GM23338 (cell line): ENCODE results near the gene SHB. TPM values are rescaled to one million over a fixed set of nuclear protein-coding genes. Genes with fewer than 3 reads are reported as not detected.

Experiments
- ATAC-seq: fragments of 200-7000 bp; cut with Tn5 transposase; 3 replicates; pipeline ENCODE4 v1.9.1; 2020
- DNase-seq: peaks from one replicate; pipeline ENCODE4 v3.0.0-alpha.2; 2015; ENCODE audit warnings: low spot score
- H2AFZ ChIP-seq: fragments of 200-600 bp; sonication (generic); 2 replicates; pipeline ENCODE4 v1.8.0; 2016; ENCODE audit warnings: antibody characterized with exemption, mild to moderate bottlenecking, moderate library complexity
- H3F3A ChIP-seq: fragments of 200-600 bp; sonication (generic); replicated peaks from 2 replicates; pipeline ENCODE4 v1.8.0; 2017; ENCODE audit warnings: antibody characterized with exemption, mixed run types, low read depth
- H3K27ac ChIP-seq: fragments of 200-600 bp; sonication (generic); 2 replicates; pipeline ENCODE4 v1.6.1; 2016; ENCODE audit warnings: low read depth
- H3K27me3 ChIP-seq: fragments of 200-600 bp; sonication (generic); 2 replicates; pipeline ENCODE4 v1.8.0; 2016; ENCODE audit warnings: mild to moderate bottlenecking, mixed run types, moderate library complexity; ENCODE audit not compliant: insufficient read depth
- H3K36me3 ChIP-seq: fragments of 200-600 bp; sonication (generic); 2 replicates; pipeline ENCODE4 v1.8.0; 2016; ENCODE audit warnings: mild to moderate bottlenecking; ENCODE audit not compliant: insufficient read depth
- H3K4me1 ChIP-seq: fragments of 200-600 bp; sonication (generic); 2 replicates; pipeline ENCODE4 v1.8.0; 2016; ENCODE audit warnings: mild to moderate bottlenecking, moderate library complexity; ENCODE audit not compliant: insufficient read depth
- H3K4me2 ChIP-seq: fragments of 200-600 bp; sonication (generic); 2 replicates; pipeline ENCODE4 v1.7.1; 2017; ENCODE audit warnings: mixed run types
- H3K4me3 ChIP-seq: fragments of 200-600 bp; sonication (generic); 2 replicates; pipeline ENCODE4 v1.6.1; 2016; ENCODE audit warnings: mixed run types
- H3K79me2 ChIP-seq: fragments of 200-600 bp; sonication (generic); replicated peaks from 2 replicates; pipeline ENCODE4 v1.8.0; 2017; ENCODE audit warnings: mild to moderate bottlenecking; ENCODE audit not compliant: insufficient read depth
- H3K9me2 ChIP-seq: fragments of 200-600 bp; sonication (generic); 2 replicates; pipeline ENCODE4 v1.8.0; 2017; ENCODE audit not compliant: insufficient read depth
- H4K20me1 ChIP-seq: fragments of 200-600 bp; sonication (generic); replicated peaks from 2 replicates; pipeline ENCODE4 v1.8.0; 2017; ENCODE audit warnings: mild to moderate bottlenecking; ENCODE audit not compliant: insufficient read depth
- H3K27ac Mint-ChIP-seq: 2 replicates; pipeline ENCODE4 v1.8.0; 2020; ENCODE audit warnings: inconsistent platforms, mild to moderate bottlenecking, moderate library complexity, mixed read lengths
- H3K27me3 Mint-ChIP-seq: 3 replicates; pipeline ENCODE4 v1.8.0; 2022; ENCODE audit warnings: low read depth, mild to moderate bottlenecking, moderate library complexity, mixed read lengths, inconsistent platforms; ENCODE audit not compliant: insufficient read depth, poor library complexity
- H3K36me3 Mint-ChIP-seq: 3 replicates; pipeline ENCODE4 v1.8.0; 2021; ENCODE audit warnings: low read depth, mild to moderate bottlenecking, inconsistent platforms, moderate library complexity, mixed read lengths
- H3K4me1 Mint-ChIP-seq: 3 replicates; pipeline ENCODE4 v1.8.0; 2020; ENCODE audit warnings: mild to moderate bottlenecking, inconsistent platforms, mixed read lengths
- H3K4me3 Mint-ChIP-seq: 3 replicates; pipeline ENCODE4 v1.8.0; 2021; ENCODE audit warnings: moderate library complexity, mild to moderate bottlenecking, inconsistent platforms, mixed read lengths
- H3K9me3 Mint-ChIP-seq: 3 replicates; pipeline ENCODE4 v1.8.0; 2020; ENCODE audit warnings: moderate library complexity, mild to moderate bottlenecking, inconsistent platforms, mixed read lengths
- EZH2 ChIP-seq: fragments of 200-600 bp; sonication (generic); IDR thresholded peaks from one replicate; pipeline ENCODE4 v1.8.0; 2017; ENCODE audit warnings: antibody characterized with exemption, mild to moderate bottlenecking, low read depth; ENCODE audit not compliant: unreplicated experiment
- EZH2phosphoT487 ChIP-seq: fragments of 200-600 bp; sonication (generic); IDR thresholded peaks from one replicate; pipeline ENCODE4 v1.8.1; 2018; ENCODE audit warnings: antibody characterized with exemption; ENCODE audit not compliant: unreplicated experiment
- POLR2AphosphoS5 ChIP-seq: IDR thresholded peaks from 2 replicates; pipeline ENCODE4 v1.6.1; 2016; ENCODE audit warnings: antibody characterized with exemption, low read depth
- STAT1 ChIP-seq: IDR thresholded peaks from one replicate; pipeline ENCODE4 v1.6.1; 2016; ENCODE audit warnings: antibody characterized with exemption; ENCODE audit not compliant: unreplicated experiment
- ZNF114 ChIP-seq: fragments of 250-450 bp; sonication (Bioruptor Pico); IDR thresholded peaks from 2 replicates; pipeline ENCODE4 v1.5.0; 2020; ENCODE audit warnings: mild to moderate bottlenecking, moderate library complexity
- polyA plus RNA-seq: library from polyadenylated mRNA; unstranded; fragments of >200 nt; fragmentation: Nextera tagmentation; extraction: Ambion mirVana; gene quantifications from 2 replicates; pipeline ENCODE4 v1.2.1, GENCODE V29; 2016
- total RNA-seq: library from RNA; depleted of rRNA; stranded (reverse); fragments of >200 nt; shearing (Covaris generic); gene quantifications from 2 replicates; pipeline ENCODE4 v1.2.3, GENCODE V29; 2014
- TF ChIP-seq, protein P1 (sequence below): IDR thresholded peaks from one replicate; pipeline ENCODE4 v1.6.1; 2018; ENCODE audit warnings: antibody characterized with exemption; ENCODE audit not compliant: unreplicated experiment
- TF ChIP-seq, protein P2 (sequence below), 2 experiments: fragments of 200-600 bp in 1 of 2; sonication (generic) in 1 of 2; conservative IDR thresholded peaks; 2 replicates each; pipeline versions ENCODE4 v1.5.1 to v1.6.1; 2016 to 2017; ENCODE audit warnings: antibody characterized with exemption in 2 of 2, low read depth in 2 of 2, mild to moderate bottlenecking in 2 of 2, moderate library complexity in 1 of 2

The SHB gene
- total and polyA plus RNA-seq, 2 experiments from 2014 or later, result 1.5 to 14.0 TPM

DNA sequence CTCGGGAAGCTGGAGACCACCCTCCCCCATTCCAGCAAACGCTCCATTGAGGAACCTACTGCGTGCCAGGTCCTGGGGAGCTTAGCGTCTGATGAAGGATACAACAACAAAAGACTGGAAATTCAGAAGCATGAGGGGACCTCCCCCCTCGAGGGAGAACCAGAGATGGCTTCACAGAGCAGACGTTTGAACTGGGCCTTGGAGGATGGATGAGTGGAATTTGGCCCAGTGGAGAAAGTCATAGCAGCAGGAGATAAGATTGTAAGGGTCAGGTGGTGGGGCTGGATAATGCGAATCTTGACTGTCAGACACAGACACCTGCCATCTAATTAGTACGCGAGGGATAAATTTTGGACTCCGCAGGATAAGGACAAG, 163.9 kb downstream of the SHB start (continued):
- TF ChIP-seq, protein P1, sequence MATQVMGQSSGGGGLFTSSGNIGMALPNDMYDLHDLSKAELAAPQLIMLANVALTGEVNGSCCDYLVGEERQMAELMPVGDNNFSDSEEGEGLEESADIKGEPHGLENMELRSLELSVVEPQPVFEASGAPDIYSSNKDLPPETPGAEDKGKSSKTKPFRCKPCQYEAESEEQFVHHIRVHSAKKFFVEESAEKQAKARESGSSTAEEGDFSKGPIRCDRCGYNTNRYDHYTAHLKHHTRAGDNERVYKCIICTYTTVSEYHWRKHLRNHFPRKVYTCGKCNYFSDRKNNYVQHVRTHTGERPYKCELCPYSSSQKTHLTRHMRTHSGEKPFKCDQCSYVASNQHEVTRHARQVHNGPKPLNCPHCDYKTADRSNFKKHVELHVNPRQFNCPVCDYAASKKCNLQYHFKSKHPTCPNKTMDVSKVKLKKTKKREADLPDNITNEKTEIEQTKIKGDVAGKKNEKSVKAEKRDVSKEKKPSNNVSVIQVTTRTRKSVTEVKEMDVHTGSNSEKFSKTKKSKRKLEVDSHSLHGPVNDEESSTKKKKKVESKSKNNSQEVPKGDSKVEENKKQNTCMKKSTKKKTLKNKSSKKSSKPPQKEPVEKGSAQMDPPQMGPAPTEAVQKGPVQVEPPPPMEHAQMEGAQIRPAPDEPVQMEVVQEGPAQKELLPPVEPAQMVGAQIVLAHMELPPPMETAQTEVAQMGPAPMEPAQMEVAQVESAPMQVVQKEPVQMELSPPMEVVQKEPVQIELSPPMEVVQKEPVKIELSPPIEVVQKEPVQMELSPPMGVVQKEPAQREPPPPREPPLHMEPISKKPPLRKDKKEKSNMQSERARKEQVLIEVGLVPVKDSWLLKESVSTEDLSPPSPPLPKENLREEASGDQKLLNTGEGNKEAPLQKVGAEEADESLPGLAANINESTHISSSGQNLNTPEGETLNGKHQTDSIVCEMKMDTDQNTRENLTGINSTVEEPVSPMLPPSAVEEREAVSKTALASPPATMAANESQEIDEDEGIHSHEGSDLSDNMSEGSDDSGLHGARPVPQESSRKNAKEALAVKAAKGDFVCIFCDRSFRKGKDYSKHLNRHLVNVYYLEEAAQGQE, result no peak

DNA sequence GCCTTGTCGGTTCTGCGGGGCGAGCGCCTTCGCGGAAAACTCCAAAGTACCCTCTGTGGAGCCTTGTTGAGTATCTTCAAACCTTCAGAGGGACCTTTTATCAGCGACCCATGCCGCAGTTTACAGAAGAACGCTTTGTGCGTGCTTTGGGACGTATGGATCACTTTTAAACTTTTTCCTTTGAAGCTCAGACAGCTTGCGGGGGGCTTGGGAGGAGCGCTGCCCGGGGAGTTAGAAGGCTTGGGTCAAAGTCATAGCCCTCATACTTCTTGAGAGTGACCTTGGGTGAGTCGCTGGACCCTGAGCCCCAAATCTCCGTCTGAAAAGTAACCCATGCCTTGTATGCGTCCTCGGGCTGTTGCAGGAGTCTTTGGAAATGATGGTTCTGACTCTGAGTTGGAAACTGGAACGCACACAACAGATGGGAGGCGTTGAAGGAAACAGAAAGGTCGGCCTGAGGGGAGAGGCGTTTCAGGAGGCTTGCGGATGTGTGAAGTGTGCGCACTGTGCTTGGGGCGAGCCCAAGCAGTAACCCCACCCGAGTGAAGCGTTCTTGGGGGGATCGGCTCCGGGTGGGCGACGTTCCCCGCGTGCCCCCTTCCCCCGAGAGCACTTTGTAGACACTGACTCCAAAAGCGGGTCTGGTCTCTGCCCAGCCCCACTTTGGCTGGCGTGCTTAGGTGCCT, 164.4 kb downstream of the SHB start:
- H3K27ac ChIP-seq, result peak overlapping the region; percentile 84; the same call in 1 of the 2 replicates
- no peak for DNase-seq
- H3K4me2 ChIP-seq, result peak overlapping the region; percentile 96

More for the DNA sequence above, 164.4 kb downstream of the SHB start:
- no peaks in the 10 kb centered on the region for H3K9me2 ChIP-seq
- peaks cover 16% of the 10 kb centered on the region; the same call in 1 of the 2 replicates for H3K27me3 ChIP-seq
- peak overlapping the region; percentile 97 for H3K4me3 ChIP-seq
- H3F3A ChIP-seq, result peaks cover 8% of the 10 kb centered on the region
- H3K4me1 Mint-ChIP-seq, result peaks cover 16% of the 10 kb centered on the region
- peaks cover 11% of the 10 kb centered on the region for H3K27me3 Mint-ChIP-seq
- peak overlapping the region; percentile 100 for H2AFZ ChIP-seq
- peaks cover 11% of the 10 kb centered on the region; the same call in 1 of the 2 replicates for H4K20me1 ChIP-seq
- H3K9me3 Mint-ChIP-seq, result no peaks in the 10 kb centered on the region
- peak; percentile 9 for ATAC-seq
- H3K4me1 ChIP-seq, result peaks cover 22% of the 10 kb centered on the region
- TF ChIP-seq, protein P1, result no peak
- TF ChIP-seq POLR2AphosphoS5 (no peak), EZH2phosphoT487 (no peak), ZNF114 (CRISPR knock-in tag) (no peak), STAT1 (no peak), EZH2 (no peak)
- TF ChIP-seq, protein P2, sequence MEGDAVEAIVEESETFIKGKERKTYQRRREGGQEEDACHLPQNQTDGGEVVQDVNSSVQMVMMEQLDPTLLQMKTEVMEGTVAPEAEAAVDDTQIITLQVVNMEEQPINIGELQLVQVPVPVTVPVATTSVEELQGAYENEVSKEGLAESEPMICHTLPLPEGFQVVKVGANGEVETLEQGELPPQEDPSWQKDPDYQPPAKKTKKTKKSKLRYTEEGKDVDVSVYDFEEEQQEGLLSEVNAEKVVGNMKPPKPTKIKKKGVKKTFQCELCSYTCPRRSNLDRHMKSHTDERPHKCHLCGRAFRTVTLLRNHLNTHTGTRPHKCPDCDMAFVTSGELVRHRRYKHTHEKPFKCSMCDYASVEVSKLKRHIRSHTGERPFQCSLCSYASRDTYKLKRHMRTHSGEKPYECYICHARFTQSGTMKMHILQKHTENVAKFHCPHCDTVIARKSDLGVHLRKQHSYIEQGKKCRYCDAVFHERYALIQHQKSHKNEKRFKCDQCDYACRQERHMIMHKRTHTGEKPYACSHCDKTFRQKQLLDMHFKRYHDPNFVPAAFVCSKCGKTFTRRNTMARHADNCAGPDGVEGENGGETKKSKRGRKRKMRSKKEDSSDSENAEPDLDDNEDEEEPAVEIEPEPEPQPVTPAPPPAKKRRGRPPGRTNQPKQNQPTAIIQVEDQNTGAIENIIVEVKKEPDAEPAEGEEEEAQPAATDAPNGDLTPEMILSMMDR (conservative IDR thresholded peaks at IDR 0.05; ENCODE audit: low read depth in 2 of 2), result no peak
- H3K36me3 ChIP-seq, result no peaks in the 10 kb centered on the region
- H3K4me3 Mint-ChIP-seq, result peak overlapping the region; percentile 92
- peaks cover 25% of the 10 kb centered on the region for H3K79me2 ChIP-seq
- H3K27ac Mint-ChIP-seq, result peak overlapping the region; percentile 90; the same call in 1 of the 2 replicates
- no peaks in the 10 kb centered on the region for H3K36me3 Mint-ChIP-seq
